Common myeloid progenitor, CD34-positive (primary cell): ENCODE results near the gene ARHGAP29.

Experiments
- CTCF ChIA-PET: fragments of 350-600 bp; sonication (Branson Sonifier 250); formaldehyde crosslinking; loops from one replicate; lab custom pipeline; 2021; ENCODE audit warnings: antibody characterized with exemption; lab: Charles Lee
- POLR2A ChIA-PET: fragments of 350-600 bp; sonication (Branson Sonifier 250); formaldehyde crosslinking; loops from one replicate; lab custom pipeline; 2021; ENCODE audit warnings: antibody characterized with exemption; lab: Charles Lee
- DNase-seq, 3 donors: peaks; one replicate each; pipeline versions ENCODE4 v3.0.0 to v3.0.0-alpha.2; 2013
- H3K27ac ChIP-seq, 2 experiments: 1 replicate in 1 of 2; 2 replicates in 1 of 2; pipeline ENCODE4 v1.7.0; 2013; ENCODE audit warnings: inconsistent platforms in 2 of 2, low read length in 2 of 2, mild to moderate bottlenecking in 2 of 2, low read depth in 1 of 2, moderate library complexity in 1 of 2; ENCODE audit not compliant: severe bottlenecking in 2 of 2, insufficient read depth in 1 of 2, poor library complexity in 1 of 2
- H3K27me3 ChIP-seq, 5 experiments: replicated peaks in 2 of 5; 1 replicate in 3 of 5; 2 replicates in 2 of 5; pipeline versions ENCODE4 v1.6.1 to v1.7.0; 2013; ENCODE audit warnings: low read length in 4 of 5, mild to moderate bottlenecking in 2 of 5, moderate library complexity in 2 of 5, inconsistent platforms in 1 of 5; ENCODE audit not compliant: insufficient read depth in 5 of 5, control insufficient read depth in 4 of 5
- H3K36me3 ChIP-seq, 4 experiments: 1 replicate in 2 of 4; 2 replicates in 2 of 4; pipeline versions ENCODE4 v1.6.1 to v1.7.0; 2013; ENCODE audit warnings: low read length in 3 of 4, control low read depth in 1 of 4, mild to moderate bottlenecking in 1 of 4; ENCODE audit not compliant: control insufficient read depth in 4 of 4, insufficient read depth in 4 of 4
- H3K4me1 ChIP-seq, 4 experiments: 1 replicate in 3 of 4; 2 replicates in 1 of 4; pipeline versions ENCODE4 v1.6.1 to v1.7.1; 2013; ENCODE audit warnings: low read length in 3 of 4, mild to moderate bottlenecking in 3 of 4, control low read depth in 1 of 4, inconsistent platforms in 1 of 4, moderate library complexity in 1 of 4; ENCODE audit not compliant: control insufficient read depth in 4 of 4, insufficient read depth in 4 of 4; ENCODE audit errors: control extremely low read depth in 1 of 4
- H3K4me3 ChIP-seq, 7 experiments: 1 replicate in 4 of 7; 2 replicates in 3 of 7; pipeline versions ENCODE4 v1.5.1 to v1.7.0; 2013; ENCODE audit warnings: mild to moderate bottlenecking in 7 of 7, low read length in 6 of 7, moderate library complexity in 6 of 7, inconsistent platforms in 2 of 7, low read depth in 2 of 7, control low read depth in 1 of 7; ENCODE audit not compliant: insufficient read depth in 4 of 7, control insufficient read depth in 1 of 7; ENCODE audit errors: extremely low read depth in 1 of 7
- H3K9me3 ChIP-seq, 5 experiments: 1 replicate in 4 of 5; 2 replicates in 1 of 5; pipeline versions ENCODE4 v1.6.1 to v1.7.1; 2013; ENCODE audit warnings: low read length in 4 of 5, mild to moderate bottlenecking in 2 of 5, inconsistent platforms in 1 of 5, low read depth in 1 of 5, moderate library complexity in 1 of 5; ENCODE audit not compliant: control insufficient read depth in 4 of 5, insufficient read depth in 2 of 5; ENCODE audit errors: control extremely low read depth in 1 of 5
- WGBS: methylation state at CpG from one replicate; pipeline ENCODE4 v1.1.5; 2013; ENCODE audit not compliant: insufficient coverage; 5-methylcytosine and 5-hydroxymethylcytosine counted together

Gene ARHGAP29

DNA sequence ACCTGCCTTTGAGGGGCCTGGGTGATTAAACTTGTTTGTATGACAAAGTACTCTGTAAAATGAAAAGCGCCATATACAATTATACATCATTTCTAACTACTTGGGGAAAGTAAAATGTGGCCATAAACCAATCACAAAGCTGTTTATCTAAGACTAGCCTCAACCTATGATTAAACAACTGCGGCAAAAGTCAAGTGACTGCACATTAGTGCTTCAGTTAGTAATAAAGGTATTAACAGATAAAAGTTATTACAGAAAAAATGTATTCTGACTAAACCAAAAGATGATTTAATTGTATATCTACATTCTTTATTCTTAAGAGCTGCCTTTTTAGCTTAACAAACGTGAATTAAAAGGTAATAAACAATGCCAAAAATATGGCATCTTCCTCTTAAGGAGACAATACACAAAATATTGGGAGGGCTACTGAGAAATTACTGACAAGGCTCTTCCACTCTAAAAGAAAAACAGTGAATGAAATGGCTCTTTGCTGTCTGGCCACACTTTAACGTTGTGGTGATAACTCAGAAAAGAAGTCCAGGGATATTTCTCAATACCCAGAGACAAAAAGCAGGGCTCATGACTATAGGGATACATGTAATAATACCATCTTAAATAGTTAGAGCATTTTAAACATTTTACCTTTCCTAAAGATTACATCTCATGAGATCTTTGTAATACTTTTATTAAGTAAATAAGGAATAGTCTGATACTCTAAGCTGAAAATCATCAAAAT lies 8.6 kb downstream of the ARHGAP29 start:
- ChIA-PET POLR2A (no interaction called here), CTCF (interaction anchor here (0.7 to 6.8 kb wide), 5 partner anchors 11 to 192 kb away, joined by 3 to 49 read pairs (median 4); no protein-coding TSS in a partner anchor)
- WGBS = no CpG with 5 or more reads among the region's 4 CpGs
- H3K36me3 ChIP-seq = no peaks in the 10 kb centered on the region
- H3K9me3 ChIP-seq = no peaks in the 10 kb centered on the region
- no peak overlapping the region for H3K27ac ChIP-seq
- peaks cover 0 to 7% (median 2%) of the 10 kb centered on the region in 4 experiments for H3K4me1 ChIP-seq
- H3K4me3 ChIP-seq = no peak overlapping the region
- DNase-seq = no peak
- H3K27me3 ChIP-seq = peaks cover 2 to 25% (median 3%) of the 10 kb centered on the region in 5 experiments

DNA sequence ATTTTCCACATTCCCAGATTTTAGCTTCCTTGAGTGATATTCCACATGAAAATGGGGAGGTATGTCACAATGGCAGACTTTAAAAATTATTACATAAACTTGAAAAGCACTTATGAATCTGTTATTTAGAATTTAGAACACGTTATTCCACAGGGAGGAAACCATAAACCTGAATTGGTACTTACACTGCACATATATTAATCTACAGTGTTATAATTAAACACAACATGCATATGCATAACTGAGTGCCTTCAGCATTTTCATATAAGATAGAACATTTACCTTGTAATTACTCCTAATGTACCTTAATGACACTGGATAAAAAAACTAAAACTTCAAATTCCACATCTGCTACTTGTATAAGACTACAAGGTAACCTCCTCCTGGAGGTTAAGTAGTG lies 9.8 kb downstream of the ARHGAP29 start:
- WGBS = no CpG with 5 or more reads among the region's 1 CpG
- DNase-seq = no peak
- ChIA-PET POLR2A (no interaction called here), CTCF (interaction anchor here (1.2 to 6.8 kb wide), 4 partner anchors 10 to 191 kb away, joined by 4 to 49 read pairs (median 4); partner anchors contain the start of gene ARHGAP29)
- Histone ChIP-seq H3K27me3 (peaks cover 0 to 16% (median 0%) of the 10 kb centered on the region in 5 experiments), H3K9me3 (no peaks in the 10 kb centered on the region), H3K4me1 (peaks cover 0 to 7% (median 2%) of the 10 kb centered on the region in 4 experiments), H3K4me3 (no peak overlapping the region), H3K36me3 (no peaks in the 10 kb centered on the region), H3K27ac (no peak overlapping the region)

- no peak for DNase-seq
- no CpG with 5 or more reads among the region's 2 CpGs for WGBS
- Histone ChIP-seq H3K9me3 (no peaks in the 10 kb centered on the region), H3K4me1 (no peaks in the 10 kb centered on the region), H3K36me3 (no peaks in the 10 kb centered on the region), H3K4me3 (no peak overlapping the region), H3K27ac (no peak overlapping the region), H3K27me3 (peaks cover 0 to 5% (median 0%) of the 10 kb centered on the region in 5 experiments)
- ChIA-PET POLR2A (no interaction called here), CTCF (interaction anchor here (0.7 to 6.8 kb wide), 5 partner anchors 8 to 180 kb away, joined by 3 to 49 read pairs (median 4); no protein-coding TSS in a partner anchor)
Measured at GRCh38 chr1:94225845-94226244, 11.5 kb downstream of the ARHGAP29 start.

DNA sequence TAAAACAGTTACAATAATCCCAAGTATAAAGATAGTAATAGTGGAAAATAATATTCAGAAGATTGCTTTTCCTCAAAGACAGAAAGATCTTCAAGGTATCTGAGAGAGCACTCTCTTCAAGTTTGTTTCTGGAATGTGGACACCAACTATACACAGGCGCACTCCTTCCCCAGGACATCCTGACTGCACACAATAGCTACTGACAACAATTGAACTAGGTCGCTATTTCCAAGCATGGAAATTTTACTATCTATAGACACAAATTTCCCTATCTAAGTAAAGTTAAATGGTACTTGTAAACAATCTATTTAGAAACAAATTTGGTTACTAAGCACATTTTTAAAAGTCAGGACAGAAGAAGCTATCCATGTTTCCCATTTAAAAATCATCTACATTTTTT lies 19.1 kb downstream of the ARHGAP29 start:
- WGBS = 100% methylated on average over 1 of the region's 2 CpGs
- CTCF ChIA-PET = interaction anchor here (1.6 kb wide), 1 partner anchor 8 kb away, joined by 4 read pairs; no protein-coding TSS in a partner anchor
- H3K9me3 ChIP-seq = no peaks in the 10 kb centered on the region
- H3K27ac ChIP-seq = no peak overlapping the region
- H3K4me1 ChIP-seq = peaks cover 2 to 8% (median 6%) of the 10 kb centered on the region in 4 experiments
- POLR2A ChIA-PET = interaction anchor here (0.6 kb wide), 3 partner anchors 13 to 172 kb away, joined by 3 to 5 read pairs (median 4); no protein-coding TSS in a partner anchor
- H3K27me3 ChIP-seq = no peaks in the 10 kb centered on the region
- DNase-seq = no peak
- no peaks in the 10 kb centered on the region for H3K36me3 ChIP-seq
- H3K4me3 ChIP-seq = no peak overlapping the region

DNA sequence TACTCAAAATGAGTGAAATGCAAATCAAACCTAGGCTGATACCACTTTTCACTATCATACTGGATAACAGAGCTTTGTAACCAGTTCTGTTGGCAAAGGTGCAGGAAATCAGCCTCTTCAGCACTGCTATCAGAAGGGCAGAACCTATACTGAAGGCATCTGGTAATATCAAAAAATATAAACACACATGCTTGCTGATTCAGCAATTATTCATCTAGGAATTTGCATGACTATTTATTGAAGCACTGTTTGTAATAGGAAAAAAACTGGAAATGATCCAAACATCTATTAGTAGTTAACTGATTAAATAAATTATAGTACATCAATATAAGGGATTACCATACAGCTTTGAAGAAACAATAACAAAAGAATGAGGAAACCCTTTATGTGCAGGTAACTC lies 21.4 kb downstream of the ARHGAP29 start:
- Histone ChIP-seq H3K4me1 (peaks cover 2 to 8% (median 6%) of the 10 kb centered on the region in 4 experiments), H3K9me3 (no peaks in the 10 kb centered on the region), H3K27ac (no peak overlapping the region), H3K27me3 (no peaks in the 10 kb centered on the region), H3K4me3 (no peak overlapping the region), H3K36me3 (no peaks in the 10 kb centered on the region)
- CTCF ChIA-PET = interaction anchor here (1.3 kb wide), 1 partner anchor 155 kb away, joined by 3 read pairs; no protein-coding TSS in a partner anchor
- DNase-seq = no peak
- POLR2A ChIA-PET = no interaction called here

- no peak for DNase-seq
- H3K9me3 ChIP-seq = peaks cover 0 to 2% (median 0%) of the 10 kb centered on the region in 5 experiments
- H3K4me3 ChIP-seq = no peak overlapping the region
- H3K36me3 ChIP-seq = no peaks in the 10 kb centered on the region
- WGBS = no CpG with 5 or more reads among the region's 1 CpG
- no peaks in the 10 kb centered on the region for H3K27me3 ChIP-seq
- CTCF ChIA-PET = no interaction called here
- POLR2A ChIA-PET = no interaction called here
- H3K27ac ChIP-seq = no peak overlapping the region
- no peaks in the 10 kb centered on the region for H3K4me1 ChIP-seq
Measured at GRCh38 chr1:94209982-94210381, 27.4 kb downstream of the ARHGAP29 start.

GRCh38 chr1:94209425-94209824 lies 28.0 kb downstream of the ARHGAP29 start:
- no peak overlapping the region for H3K4me3 ChIP-seq
- H3K4me1 ChIP-seq = no peaks in the 10 kb centered on the region
- H3K27me3 ChIP-seq = no peaks in the 10 kb centered on the region
- POLR2A ChIA-PET = no interaction called here
- DNase-seq = no peak
- CTCF ChIA-PET = no interaction called here
- H3K36me3 ChIP-seq = no peaks in the 10 kb centered on the region
- peaks cover 0 to 2% (median 0%) of the 10 kb centered on the region in 5 experiments for H3K9me3 ChIP-seq
- no peak overlapping the region for H3K27ac ChIP-seq
